Jurkat, Clone E6-1 (cell line): ENCODE results near the gene IDH3B. TPM values are rescaled to one million over a fixed set of nuclear protein-coding genes. Genes with fewer than 3 reads are reported as not detected.

Source experiments
- DNase-seq: peaks from one replicate; pipeline ENCODE4 v3.0.0-alpha.2; 2011; ENCODE audit warnings: low read depth, low spot score
- H3K4me3 ChIP-seq: 2 replicates; pipeline ENCODE4 v1.5.1; 2011; ENCODE audit warnings: mild to moderate bottlenecking, low read length, control low read depth, moderate library complexity
- polyA plus RNA-seq: library from polyadenylated mRNA; unstranded; fragments of >200 nt; gene quantifications from one replicate; pipeline ENCODE4 v1.2.1, GENCODE V29; 2012; ENCODE audit warnings: missing spikeins; ENCODE audit not compliant: insufficient read length, insufficient read depth

The IDH3B gene
- 191 TPM for polyA plus RNA-seq

GRCh38 chr20:2663887-2664719 is at the start of gene IDH3B:
Gene IDH3B, minus strand, starts transcription at chr20:2664216. Its CDS starts 28 bp downstream, at chr20:2664188.
- peak within 1 kb of the TSS; percentile 93 for H3K4me3 ChIP-seq
- DNase-seq = peak; percentile 90

GRCh38 chr20:2713285-2713684 is 49.3 kb upstream of the IDH3B start:
- peak; percentile 59 for DNase-seq

GRCh38 chr20:2709205-2709981 is 45.4 kb upstream of the IDH3B start:
- no peak overlapping the region for H3K4me3 ChIP-seq
- no peak for DNase-seq

More at GRCh38 chr20:2713285-2713684, 49.3 kb upstream of the IDH3B start:
- H3K4me3 ChIP-seq = no peak overlapping the region

GRCh38 chr20:2708665-2709064 is 44.6 kb upstream of the IDH3B start:
- no peak overlapping the region for H3K4me3 ChIP-seq
- DNase-seq = no peak

- DNase-seq = no peak
- H3K4me3 ChIP-seq = no peak overlapping the region
Measured at GRCh38 chr20:2708073-2708415, 44.0 kb upstream of the IDH3B start.

- no peak for DNase-seq
- H3K4me3 ChIP-seq = no peak overlapping the region
Measured at GRCh38 chr20:2707353-2708072, 43.5 kb upstream of the IDH3B start.

GRCh38 chr20:2706688-2707352 is 42.8 kb upstream of the IDH3B start:
- no peak overlapping the region for H3K4me3 ChIP-seq
- no peak for DNase-seq

- no peak for DNase-seq
- no peak overlapping the region for H3K4me3 ChIP-seq
Measured at GRCh38 chr20:2705931-2706645, 42.1 kb upstream of the IDH3B start.

- no peak overlapping the region for H3K4me3 ChIP-seq
- DNase-seq = no peak
Measured at GRCh38 chr20:2703716-2704475, 39.9 kb upstream of the IDH3B start.

GRCh38 chr20:2701671-2702081 is 37.7 kb upstream of the IDH3B start:
- DNase-seq = no peak
- no peak overlapping the region for H3K4me3 ChIP-seq

- DNase-seq = no peak
- H3K4me3 ChIP-seq = no peak overlapping the region
Measured at GRCh38 chr20:2700913-2701620, 37.1 kb upstream of the IDH3B start.

GRCh38 chr20:2699775-2700413 is 35.9 kb upstream of the IDH3B start:
- H3K4me3 ChIP-seq = no peak overlapping the region
- no peak for DNase-seq

- DNase-seq = no peak
- H3K4me3 ChIP-seq = no peak overlapping the region
Measured at GRCh38 chr20:2698912-2699311, 34.9 kb upstream of the IDH3B start.

GRCh38 chr20:2698186-2698817 is 34.3 kb upstream of the IDH3B start:
- no peak for DNase-seq
- H3K4me3 ChIP-seq = no peak overlapping the region

GRCh38 chr20:2697768-2698167 is 33.8 kb upstream of the IDH3B start:
- H3K4me3 ChIP-seq = no peak overlapping the region
- no peak for DNase-seq

- H3K4me3 ChIP-seq = no peak overlapping the region
- no peak for DNase-seq
Measured at GRCh38 chr20:2696646-2697045, 32.6 kb upstream of the IDH3B start.
